ENCODE measurements around the gene PRDX6. TPM values are rescaled to one million over a fixed set of nuclear protein-coding genes. Genes with fewer than 3 reads are reported as not detected.

Gene PRDX6
- total RNA-seq, 1 experiment from 2014 or later, result 533 TPM

DNA sequence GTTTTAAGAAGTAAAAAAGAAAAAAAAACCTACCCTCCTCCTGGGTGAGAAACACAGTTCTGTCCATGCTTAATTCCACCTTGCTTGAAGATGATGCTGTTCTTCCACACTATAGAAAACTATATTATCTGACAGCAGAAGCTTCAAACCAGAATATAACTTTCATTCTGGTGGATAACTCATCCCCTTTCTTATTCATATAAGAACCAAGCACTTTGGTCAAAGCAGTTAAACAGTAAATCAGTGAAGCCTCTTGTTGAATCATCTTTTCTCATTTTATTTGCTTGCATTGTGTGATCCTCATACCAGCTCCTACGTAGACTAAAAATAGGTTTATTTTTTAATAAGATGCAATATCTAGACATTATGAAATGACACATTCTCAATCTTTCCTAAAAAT, 36.7 kb upstream of the PRDX6 start:
- Histone ChIP-seq H3K4me1 (ENCODE audit: insufficient read depth, low read length) (peaks cover 11% of the 10 kb centered on the region; the same call in 1 of the 2 replicates), H3K56ac (ENCODE audit: insufficient read length, low read depth, low read length) (no peak overlapping the region), H4K8ac (replicated peaks; ENCODE audit: insufficient read length, low read depth, low read length) (no peak overlapping the region), H3K27ac (ENCODE audit: insufficient read length, low read depth, low read length) (no peak overlapping the region), H3K23me2 (ENCODE audit: insufficient read length, low read depth, low read length, poor library complexity, severe bottlenecking) (no peaks in the 10 kb centered on the region), H3K79me2 (ENCODE audit: insufficient read depth, low read length) (no peaks in the 10 kb centered on the region), H4K5ac (ENCODE audit: insufficient read length, low read depth, low read length) (no peak overlapping the region), H3K9me3 (ENCODE audit: control insufficient read depth, low read depth, low read length) (no peaks in the 10 kb centered on the region), H2AFZ (ENCODE audit: low read length) (no peak overlapping the region), H2BK5ac (ENCODE audit: insufficient read length, low read length) (no peak overlapping the region), H3K14ac (ENCODE audit: insufficient read depth, low read length) (no peak overlapping the region), H3K9ac (ENCODE audit: extremely low read depth, insufficient read length, low read length) (no peak overlapping the region), H2BK12ac (ENCODE audit: insufficient read length, low read depth, low read length) (no peak overlapping the region), H2BK120ac (ENCODE audit: low read depth, low read length, poor library complexity, severe bottlenecking) (no peak overlapping the region), H3K79me1 (ENCODE audit: insufficient read depth, low read depth, low read length, poor library complexity, severe bottlenecking) (no peaks in the 10 kb centered on the region), H2BK20ac (ENCODE audit: low read depth, low read length, poor library complexity, severe bottlenecking) (no peak overlapping the region), H2AK5ac (ENCODE audit: insufficient read length, low read length) (no peak overlapping the region), H4K91ac (ENCODE audit: insufficient read length, low read depth, low read length) (no peak overlapping the region), H3K4me2 (ENCODE audit: insufficient read depth, insufficient read length, low read length) (no peak overlapping the region), H3K4ac (ENCODE audit: low read depth, low read length) (no peak overlapping the region), H3K18ac (ENCODE audit: insufficient read length, low read depth, low read length) (no peak overlapping the region), H3K23ac (ENCODE audit: insufficient read length, low read depth, low read length) (no peak overlapping the region), H3K27me3 (ENCODE audit: insufficient read depth, low read length) (no peaks in the 10 kb centered on the region), H3T11ph (ENCODE audit: low read length) (no peak overlapping the region), H2BK15ac (ENCODE audit: low read depth, low read length) (no peak overlapping the region), H4K20me1 (ENCODE audit: control insufficient read depth, insufficient read depth, insufficient read length) (no peaks in the 10 kb centered on the region)
- Mint-ChIP-seq H3K4me3 (no peak overlapping the region), H3K9me3 (peaks cover under 1 to 3% of the 10 kb centered on the region in 2 experiments; a peak in 3 of 5 replicates), H3K27ac (no peak overlapping the region), H3K4me1 (peaks cover 28 to 47% of the 10 kb centered on the region in 2 experiments), H3K36me3 (ENCODE audit: insufficient read depth in 1 of 3, low read depth in 3 of 3) (peaks cover 0 to 17% (median under 1%) of the 10 kb centered on the region in 3 experiments; a peak in 6 of 7 replicates), H3K27me3 (ENCODE audit: low read depth) (no peaks in the 10 kb centered on the region)
- TF ChIP-seq, protein P1, sequence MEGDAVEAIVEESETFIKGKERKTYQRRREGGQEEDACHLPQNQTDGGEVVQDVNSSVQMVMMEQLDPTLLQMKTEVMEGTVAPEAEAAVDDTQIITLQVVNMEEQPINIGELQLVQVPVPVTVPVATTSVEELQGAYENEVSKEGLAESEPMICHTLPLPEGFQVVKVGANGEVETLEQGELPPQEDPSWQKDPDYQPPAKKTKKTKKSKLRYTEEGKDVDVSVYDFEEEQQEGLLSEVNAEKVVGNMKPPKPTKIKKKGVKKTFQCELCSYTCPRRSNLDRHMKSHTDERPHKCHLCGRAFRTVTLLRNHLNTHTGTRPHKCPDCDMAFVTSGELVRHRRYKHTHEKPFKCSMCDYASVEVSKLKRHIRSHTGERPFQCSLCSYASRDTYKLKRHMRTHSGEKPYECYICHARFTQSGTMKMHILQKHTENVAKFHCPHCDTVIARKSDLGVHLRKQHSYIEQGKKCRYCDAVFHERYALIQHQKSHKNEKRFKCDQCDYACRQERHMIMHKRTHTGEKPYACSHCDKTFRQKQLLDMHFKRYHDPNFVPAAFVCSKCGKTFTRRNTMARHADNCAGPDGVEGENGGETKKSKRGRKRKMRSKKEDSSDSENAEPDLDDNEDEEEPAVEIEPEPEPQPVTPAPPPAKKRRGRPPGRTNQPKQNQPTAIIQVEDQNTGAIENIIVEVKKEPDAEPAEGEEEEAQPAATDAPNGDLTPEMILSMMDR (conservative IDR thresholded peaks at IDR 0.05), result no peak
- WGBS (ENCODE audit: extremely low coverage, insufficient read length, low lambda C conversion rate), result no CpG with 5 or more reads among the region's 1 CpG
- DNase-seq, result no peak
